NCI-H2029 (cell line): ENCODE data around the gene TSPAN4.

Source experiments
- DNase-seq: peaks from one replicate; lab custom pipeline; 2025; lab: John Stamatoyannopoulos, UW

TSPAN4 gene

DNA sequence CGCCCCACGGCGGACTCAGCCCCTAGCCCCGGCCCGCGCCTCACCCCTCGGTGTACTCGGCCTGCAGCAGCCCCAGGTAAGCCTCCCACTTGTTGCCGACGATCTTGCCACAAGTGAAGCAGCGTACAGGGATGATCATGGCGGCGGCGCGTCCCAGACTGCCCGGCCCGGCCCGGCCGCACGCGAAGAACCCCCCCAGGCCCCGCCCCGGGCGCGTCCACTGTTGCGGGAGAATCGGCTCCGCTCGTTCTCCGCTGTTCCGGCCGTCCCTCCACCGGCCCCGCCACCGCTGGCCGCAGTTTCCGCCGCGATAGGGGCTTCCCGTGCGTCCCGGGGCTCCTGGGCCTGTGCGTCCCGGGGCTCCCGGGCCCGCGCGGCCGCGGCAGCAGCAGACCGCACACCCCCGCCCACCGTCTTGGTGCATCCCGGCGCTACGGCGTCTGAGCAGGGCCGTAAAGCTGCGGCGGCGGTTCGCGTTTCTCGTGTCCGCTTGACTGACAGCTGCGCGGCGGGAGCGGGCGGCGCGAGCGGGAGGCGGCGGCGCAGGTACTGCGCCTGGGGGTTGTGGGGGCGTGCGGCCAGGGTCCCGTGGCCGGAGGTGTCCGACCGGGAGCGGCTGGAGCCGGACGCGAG is at the start of gene TSPAN4, which contains the start of gene POLR2L:
Gene TSPAN4, plus strand, starts transcription at position 483 of the 633 bp plus-strand sequence. CDS start 7,453 bp downstream, outside the sequence.
Gene POLR2L, minus strand, starts transcription at position 160 of the 633 bp plus-strand sequence. Its CDS starts 21 bp downstream, at position 139.
- DNase-seq, result peak; percentile 82

GRCh38 chr11:792873-793272 is 49.8 kb upstream of the TSPAN4 start:
- no peak for DNase-seq

DNA sequence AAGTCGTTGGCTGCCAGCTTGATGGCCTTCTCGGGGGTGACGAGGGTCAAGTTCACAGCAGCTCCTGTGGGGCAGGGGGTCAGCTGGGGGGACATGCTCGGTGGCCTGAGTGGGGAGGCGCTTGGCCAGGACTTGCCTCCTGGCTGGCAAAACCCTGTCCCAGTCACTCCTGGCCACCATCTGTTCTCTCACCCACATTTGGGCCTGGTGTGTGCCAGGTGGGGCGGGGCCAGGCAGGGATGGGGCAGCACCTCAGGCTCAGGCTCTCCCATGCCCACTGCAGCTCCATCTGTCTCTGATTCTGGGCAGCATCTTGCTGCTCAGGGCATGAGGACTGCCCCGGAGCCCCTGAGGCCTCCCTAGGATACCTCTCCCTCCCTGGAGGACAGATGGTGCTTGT is 49.1 kb upstream of the TSPAN4 start:
- no peak for DNase-seq

DNA sequence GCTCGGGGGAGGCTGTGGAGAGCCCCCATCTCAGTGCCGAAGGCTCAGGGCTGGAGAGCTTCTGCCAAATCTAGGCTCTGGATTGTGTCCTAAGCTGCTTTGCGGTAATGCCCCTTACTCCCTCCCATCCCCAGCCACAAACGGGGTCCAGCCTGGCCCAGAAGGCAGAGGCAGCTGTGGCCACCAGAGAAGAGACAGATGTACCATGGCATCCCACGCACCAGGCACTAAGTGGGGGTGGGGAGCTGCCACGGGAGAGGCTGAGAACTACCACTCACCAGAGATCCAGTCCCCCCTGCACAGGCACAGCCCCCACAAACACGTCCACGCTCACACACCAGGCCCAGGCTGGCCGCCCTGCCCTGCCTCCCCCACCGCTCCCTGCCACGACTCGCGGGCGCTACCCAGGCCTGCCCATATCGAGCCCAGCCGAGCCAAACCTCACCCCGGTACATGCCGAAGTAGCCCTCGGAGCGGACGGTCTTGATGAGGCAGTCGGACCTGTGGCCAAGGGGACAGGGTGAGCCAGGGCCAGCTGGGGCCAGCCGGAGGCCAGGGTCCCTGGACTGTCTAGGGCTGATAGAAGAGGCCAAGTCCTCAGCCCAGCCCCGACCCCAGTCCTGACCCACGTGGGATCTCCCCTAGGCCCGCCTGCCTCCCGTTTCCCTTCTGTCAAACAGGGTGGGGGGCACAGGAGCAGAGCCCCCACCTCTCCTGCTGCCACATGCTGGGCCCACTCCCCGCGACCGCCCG is 48.5 kb upstream of the TSPAN4 start:
- DNase-seq, result no peak

DNA sequence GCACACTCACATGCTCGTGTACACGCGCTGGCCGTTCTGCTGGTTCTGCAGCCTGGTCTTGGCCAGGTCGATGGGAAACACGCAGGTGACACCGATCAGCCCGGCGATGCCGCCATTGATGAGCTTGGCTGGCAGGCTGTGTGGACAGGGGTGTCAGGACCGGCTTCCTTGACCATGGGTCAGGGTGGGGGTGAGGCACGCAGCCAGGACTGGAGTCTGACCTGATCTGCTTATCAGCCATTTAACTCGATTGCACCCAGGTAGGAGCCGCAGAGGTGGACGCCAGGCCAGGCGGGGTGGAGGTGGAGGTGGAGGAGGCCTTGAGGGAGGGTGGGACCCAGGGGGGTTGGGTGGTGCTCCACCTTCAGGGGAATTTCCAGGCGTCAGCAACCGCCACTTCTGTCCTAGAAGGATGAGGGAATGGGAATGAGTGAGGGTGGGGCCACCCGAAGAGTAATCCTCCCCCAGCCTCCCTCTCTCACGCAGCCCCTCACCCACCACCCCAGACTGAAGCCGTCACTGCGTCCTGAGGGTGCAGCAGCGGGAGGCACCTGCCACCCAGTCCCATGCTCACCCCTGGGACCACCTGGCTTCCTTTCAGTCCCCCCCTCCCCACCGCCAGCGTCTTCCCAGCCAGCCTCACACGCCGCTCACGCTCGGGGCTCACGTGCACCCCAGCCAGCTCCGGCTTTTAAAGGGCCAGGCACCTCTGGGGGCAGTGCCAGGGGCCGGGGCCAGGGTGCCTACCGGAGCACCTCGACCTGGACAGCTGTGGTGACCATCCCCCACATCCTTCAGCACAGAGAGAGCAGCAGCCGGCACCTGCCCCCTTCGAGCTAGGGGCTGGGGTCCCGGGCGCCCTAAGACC is 47.7 kb upstream of the TSPAN4 start:
- no peak for DNase-seq

- DNase-seq, result peak; percentile 81
These were observed 46.8 kb upstream of the TSPAN4 start for GRCh38 chr11:795634-796564.

- DNase-seq, result no peak
These were observed 45.9 kb upstream of the TSPAN4 start for GRCh38 chr11:796565-797295.

DNA sequence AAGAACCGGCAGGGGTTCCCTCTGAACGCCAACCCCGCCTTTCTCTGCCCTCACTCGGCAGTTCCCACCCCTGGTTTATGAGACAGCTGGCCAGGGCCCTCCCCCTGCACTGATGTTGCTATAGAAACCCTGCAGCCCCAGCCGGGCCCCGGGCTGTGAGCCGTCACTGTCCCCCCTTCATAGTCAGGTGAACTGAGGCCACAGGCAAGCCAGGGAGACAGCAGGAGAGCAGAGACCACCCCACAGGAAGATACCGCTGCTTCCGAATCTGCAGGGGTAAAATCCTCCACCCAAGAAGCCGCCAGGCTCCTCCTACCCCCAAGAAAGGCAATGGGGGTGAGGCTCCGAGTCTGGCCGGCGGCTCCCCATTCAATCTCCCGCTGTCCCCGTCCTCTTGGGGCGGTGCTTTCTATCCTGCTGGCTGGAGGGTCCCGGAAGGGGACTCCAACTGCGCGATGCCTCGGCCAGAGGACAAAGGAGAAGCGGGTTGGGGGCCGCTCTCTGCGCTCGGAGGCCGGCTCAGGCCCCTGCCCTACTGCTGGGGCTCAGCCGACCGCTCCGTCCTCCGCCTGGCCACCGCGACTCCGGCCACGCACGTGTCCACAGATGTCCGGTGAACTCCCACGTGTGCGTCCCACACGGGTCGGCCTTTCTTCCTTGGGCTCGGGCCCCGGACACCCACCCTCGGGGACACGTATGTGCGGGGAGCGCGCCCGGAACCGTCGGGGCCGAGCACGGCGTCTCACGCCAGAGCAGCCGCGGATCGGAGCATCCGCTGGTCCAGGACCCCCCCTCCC is 45.2 kb upstream of the TSPAN4 start:
- DNase-seq, result peak; percentile 62

- peak; percentile 66 for DNase-seq
These were observed 44.4 kb upstream of the TSPAN4 start, which contains the start of gene SLC25A22 for GRCh38 chr11:798093-798713. SLC25A22 (minus strand) TSS chr11:798281; CDS start chr11:795006, 3,275 bp downstream.

- no peak for DNase-seq
These were observed 42.9 kb upstream of the TSPAN4 start for GRCh38 chr11:799641-800316.

DNA sequence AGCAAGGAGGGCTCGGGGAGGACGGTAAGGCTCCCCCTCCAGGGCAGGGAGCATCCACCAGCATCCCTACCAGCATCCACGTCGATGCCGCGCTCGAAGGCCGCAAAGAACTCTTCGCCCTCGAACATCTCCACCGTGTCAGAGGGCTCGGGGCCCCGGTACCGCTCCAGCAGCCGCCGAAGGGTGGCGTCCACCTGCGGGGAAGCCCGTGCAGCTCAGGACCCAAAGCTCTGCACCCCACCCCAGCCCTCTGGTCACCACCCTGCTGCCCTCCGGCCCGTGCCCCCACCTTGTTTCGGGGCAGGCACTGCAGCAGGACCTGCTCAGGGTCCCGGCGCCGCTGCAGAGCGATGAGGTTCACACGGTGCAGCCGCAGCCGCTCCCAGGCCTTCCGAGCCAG is 42.2 kb upstream of the TSPAN4 start:
- no peak for DNase-seq

DNA sequence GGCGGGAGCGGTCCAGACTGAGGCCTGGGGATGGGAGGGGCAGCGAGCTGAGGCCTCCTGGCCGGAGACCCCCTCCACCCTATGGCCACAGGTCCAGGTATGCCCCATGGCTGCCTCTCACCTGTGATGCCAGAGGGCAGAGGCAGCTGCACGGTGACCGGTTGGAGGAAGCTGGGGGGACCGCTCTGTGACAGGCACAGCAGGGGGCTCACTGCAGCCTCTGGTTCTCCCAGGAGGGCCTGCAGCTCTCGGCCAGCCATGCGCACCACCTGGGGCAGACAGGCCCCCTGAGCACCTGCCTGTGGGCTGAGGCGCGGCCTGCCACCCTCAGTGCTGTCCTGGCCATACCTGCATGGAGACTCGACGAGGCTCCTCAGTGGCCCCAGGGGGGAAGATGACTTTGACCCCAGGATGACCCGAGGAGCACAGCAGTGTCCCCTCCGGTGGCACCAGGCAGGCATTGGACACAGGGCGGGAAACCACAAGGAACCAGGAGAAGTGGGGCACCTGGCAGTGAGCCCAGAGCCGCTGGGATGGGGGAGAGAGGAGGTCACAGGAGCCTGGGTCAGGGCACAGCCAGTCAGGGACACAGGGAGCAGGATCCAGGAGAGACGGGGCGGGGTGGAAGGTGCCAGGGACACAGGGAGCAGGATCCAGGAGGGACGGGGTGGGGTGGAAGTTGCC is 41.4 kb upstream of the TSPAN4 start:
- no peak for DNase-seq

GRCh38 chr11:802018-802617 is 40.5 kb upstream of the TSPAN4 start:
- no peak for DNase-seq

DNA sequence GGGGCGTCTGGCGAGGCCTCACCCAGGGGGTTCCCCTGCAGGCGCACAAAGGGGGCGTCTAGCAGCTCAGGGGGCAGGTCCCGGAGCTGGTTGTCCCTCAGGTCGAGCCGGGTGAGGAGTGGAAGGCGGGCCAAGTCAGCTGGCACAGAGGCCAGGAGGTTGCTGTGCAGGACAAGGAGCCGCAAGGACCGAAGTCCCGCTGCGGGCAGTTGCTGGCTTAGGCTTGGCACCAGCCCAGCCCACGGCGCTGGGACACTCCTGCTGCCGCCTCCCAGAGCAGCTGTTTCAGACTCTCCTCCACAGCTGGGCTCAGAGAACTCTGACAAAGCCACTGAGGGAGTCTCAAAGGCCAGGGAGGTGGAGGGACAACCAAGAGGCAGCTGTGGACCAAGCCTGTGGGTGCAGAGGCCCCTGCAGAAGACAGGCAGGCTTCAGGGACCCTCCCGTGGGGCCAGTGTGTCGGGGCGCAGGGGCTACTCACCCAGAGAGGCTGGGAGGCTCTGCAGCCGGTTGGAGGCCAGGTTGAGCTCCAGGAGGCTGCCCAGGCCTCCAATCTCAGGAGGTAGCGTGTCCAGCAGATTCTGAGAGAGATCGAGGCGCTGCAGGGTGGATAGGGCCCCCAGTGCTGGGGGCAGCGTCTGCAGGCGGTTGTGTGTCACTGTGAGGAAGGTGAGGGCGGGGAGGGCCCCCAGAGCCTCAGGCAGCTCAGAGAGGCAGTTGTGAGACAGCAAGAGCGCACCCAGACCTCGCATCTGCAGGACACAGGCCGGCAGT is 39.8 kb upstream of the TSPAN4 start:
- DNase-seq, result no peak

DNA sequence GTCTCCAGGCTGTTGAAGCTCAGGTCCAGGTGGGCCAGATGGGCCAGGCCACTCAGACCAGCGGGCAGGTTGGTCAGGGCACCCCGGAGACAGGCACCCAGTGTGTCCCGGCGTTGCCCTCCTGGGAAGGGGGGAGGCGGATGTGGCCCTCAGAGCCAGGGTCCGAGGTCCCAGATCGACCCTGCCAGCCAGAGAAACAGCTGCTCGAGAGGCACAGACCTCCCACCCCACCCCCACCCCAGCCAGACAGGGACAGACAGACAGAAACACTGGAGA is 39.2 kb upstream of the TSPAN4 start:
- no peak for DNase-seq

- no peak for DNase-seq
These were observed 38.7 kb upstream of the TSPAN4 start for GRCh38 chr11:803770-804598.
